SK-N-MC (cell line): ENCODE data around the gene PHC1.

ENCODE experiments used
- EZH2 ChIP-seq: fragments of 200-600 bp; sonication (generic); IDR thresholded peaks from one replicate; pipeline ENCODE4 v1.6.1; 2017; ENCODE audit warnings: antibody characterized with exemption
- POLR2AphosphoS5 ChIP-seq: IDR thresholded peaks from 2 replicates; pipeline ENCODE4 v1.6.1; 2012; ENCODE audit warnings: mild to moderate bottlenecking, low read depth, low read length, borderline replicate concordance

- TF ChIP-seq EZH2 = no peak
- peak; percentile 77 for TF ChIP-seq POLR2AphosphoS5
These were observed 35.3 kb downstream of the PHC1 start, which contains the start of gene M6PR for GRCh38 chr12:8949342-8950220.
